PC-9 (cell line): Measurements from ENCODE around the gene SLC6A17. TPM values are rescaled to one million over a fixed set of nuclear protein-coding genes. Genes with fewer than 3 reads are reported as not detected.

Experiments
- BruUV-seq: library from RNA; stranded (reverse); fragments of 400-500 nt; replicated peaks from 2 replicates; lab custom pipeline; 2021; lab: Mats Ljungman, UMichigan
- CTCF ChIA-PET: fragments of 300-600 bp; sonication (Branson Sonifier 250); formaldehyde crosslinking; loops from one replicate; lab custom pipeline; 2022; ENCODE audit warnings: antibody characterized with exemption; lab: Charles Lee
- POLR2A ChIA-PET: fragments of 300-600 bp; sonication (Branson Sonifier 250); formaldehyde crosslinking; loops from one replicate; lab custom pipeline; 2022; ENCODE audit warnings: antibody characterized with exemption; ENCODE audit not compliant: unreplicated experiment; lab: Charles Lee
- DNase-seq, 2 experiments: peaks; one replicate each; pipeline versions ENCODE4 v3.0.0 to v3.0.0-alpha.2; 2015 to 2022; ENCODE audit warnings: mixed read lengths in 1 of 2
- H2AFZ ChIP-seq: fragments of 200-600 bp; sonication (generic); 2 replicates; pipeline ENCODE4 v1.8.1; 2017; ENCODE audit warnings: antibody characterized with exemption
- H3F3A ChIP-seq: fragments of 200-600 bp; sonication (generic); 2 replicates; pipeline ENCODE4 v1.8.1; 2017; ENCODE audit warnings: antibody characterized with exemption, mild to moderate bottlenecking, low read depth; ENCODE audit not compliant: insufficient read depth
- H3K27ac ChIP-seq: fragments of 200-600 bp; sonication (generic); 2 replicates; pipeline ENCODE4 v1.6.1; 2016; ENCODE audit warnings: mixed run types
- H3K27me3 ChIP-seq: fragments of 200-600 bp; sonication (generic); 2 replicates; pipeline ENCODE4 v1.6.1; 2016; ENCODE audit warnings: low read depth, mixed run types; ENCODE audit not compliant: insufficient read depth
- H3K36me3 ChIP-seq: fragments of 200-600 bp; sonication (generic); 2 replicates; pipeline ENCODE4 v1.6.1; 2016; ENCODE audit warnings: low read depth, mixed run types
- H3K4me1 ChIP-seq: fragments of 200-600 bp; sonication (generic); replicated peaks from 2 replicates; pipeline ENCODE4 v1.6.1; 2016; ENCODE audit warnings: mixed run types; ENCODE audit not compliant: insufficient read depth
- H3K4me2 ChIP-seq: fragments of 200-600 bp; sonication (generic); 2 replicates; pipeline ENCODE4 v1.6.1; 2017; ENCODE audit warnings: mixed run types
- H3K4me3 ChIP-seq: fragments of 200-600 bp; sonication (generic); 2 replicates; pipeline ENCODE4 v1.6.1; 2016; ENCODE audit warnings: mixed run types
- H3K79me2 ChIP-seq: fragments of 200-600 bp; sonication (generic); 2 replicates; pipeline ENCODE4 v1.6.1; 2017; ENCODE audit warnings: low read depth, mixed run types
- H3K9me2 ChIP-seq: fragments of 200-600 bp; sonication (generic); 2 replicates; pipeline ENCODE4 v1.8.1; 2017; ENCODE audit warnings: mild to moderate bottlenecking; ENCODE audit not compliant: insufficient read depth
- H3K9me3 ChIP-seq: fragments of 200-600 bp; sonication (generic); 2 replicates; pipeline ENCODE4 v1.8.1; 2016; ENCODE audit warnings: low read depth; ENCODE audit not compliant: insufficient read depth
- H4K20me1 ChIP-seq: fragments of 200-600 bp; sonication (generic); 2 replicates; pipeline ENCODE4 v1.8.1; 2017; ENCODE audit not compliant: insufficient read depth
- CTCF ChIP-seq: fragments of 200-600 bp; sonication (generic); conservative IDR thresholded peaks from 2 replicates; pipeline ENCODE4 v1.6.1; 2017; ENCODE audit warnings: mixed run types, antibody characterized with exemption, mild to moderate bottlenecking, moderate library complexity
- EZH2 ChIP-seq: fragments of 200-600 bp; sonication (generic); IDR thresholded peaks from 2 replicates; pipeline ENCODE4 v1.8.0; 2017; ENCODE audit warnings: antibody characterized with exemption, low read depth
- intact Hi-C: fragments of 100-400 bp; cut with micrococcal nuclease; formaldehyde crosslinking; loops from one replicate; pipeline ENCODE4 v1.10.0; 2022; ENCODE audit not compliant: unreplicated experiment
- total RNA-seq: library from RNA; stranded (reverse); gene quantifications from 2 replicates; pipeline ENCODE4 v1.2.3, GENCODE V29; 2021

SLC6A17 gene
- total RNA-seq, 1 experiment from 2014 or later: 4.5 TPM

DNA sequence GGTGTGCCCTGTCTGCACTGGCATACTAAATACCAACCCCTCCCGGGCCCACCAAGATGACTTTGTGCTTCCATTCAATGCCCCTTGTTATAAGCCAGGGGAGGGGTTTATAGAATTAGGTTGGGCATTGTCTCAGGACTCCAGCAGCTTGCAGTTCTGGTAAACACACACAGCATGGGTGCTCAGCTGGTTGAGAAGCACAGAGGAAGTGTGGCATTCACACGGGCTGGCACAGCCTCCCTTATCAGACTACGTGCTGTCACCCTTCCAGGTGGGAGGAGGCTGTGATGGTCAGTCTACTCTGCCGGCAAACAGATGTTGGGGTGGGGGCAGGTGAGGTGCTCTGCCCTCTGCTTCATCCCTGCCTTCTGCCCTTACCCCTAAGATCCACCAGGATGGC, 15.0 kb upstream of the SLC6A17 start:
- CTCF ChIA-PET: no interaction called here
- POLR2A ChIA-PET: interaction anchor here (0.6 kb wide), 1 partner anchor 522 kb away, joined by 7 read pairs; no protein-coding TSS in a partner anchor
- intact Hi-C loops: no loop called here

GRCh38 chr1:110135666-110136065, 14.6 kb upstream of the SLC6A17 start:
- H3K9me2 ChIP-seq: no peaks in the 10 kb centered on the region
- H3K27ac ChIP-seq: no peak overlapping the region
- intact Hi-C loops: no loop called here
- no peak for DNase-seq
- ChIA-PET POLR2A (no interaction called here), CTCF (interaction anchor here (0.6 kb wide), 1 partner anchor 273 kb away, joined by 3 read pairs; no protein-coding TSS in a partner anchor)
- no peaks in the 10 kb centered on the region; the same call in 1 of the 2 replicates for H3K27me3 ChIP-seq
- H4K20me1 ChIP-seq: no peaks in the 10 kb centered on the region
- H3K4me2 ChIP-seq: no peak overlapping the region
- H3K79me2 ChIP-seq: no peaks in the 10 kb centered on the region
- no peak overlapping the region for H2AFZ ChIP-seq
- no TSS peak for BruUV-seq
- H3K4me1 ChIP-seq: peaks cover 42% of the 10 kb centered on the region
- no peaks in the 10 kb centered on the region for H3K36me3 ChIP-seq
- no peaks in the 10 kb centered on the region for H3K9me3 ChIP-seq
- H3K4me3 ChIP-seq: no peak overlapping the region
- H3F3A ChIP-seq: 0 out of 2 replicates have a peak, but pooled peaks cover 4% of the 10 kb centered on the region
- TF ChIP-seq CTCF (no peak), EZH2 (no peak)

More for the DNA sequence above, 15.0 kb upstream of the SLC6A17 start:
- Histone ChIP-seq H3K4me1 (peaks cover 42% of the 10 kb centered on the region), H3K4me3 (no peak overlapping the region), H2AFZ (no peak overlapping the region), H3K4me2 (no peak overlapping the region), H4K20me1 (no peaks in the 10 kb centered on the region), H3K9me2 (no peaks in the 10 kb centered on the region), H3K27me3 (no peaks in the 10 kb centered on the region; the same call in 1 of the 2 replicates), H3K79me2 (no peaks in the 10 kb centered on the region), H3K27ac (no peak overlapping the region), H3K36me3 (no peaks in the 10 kb centered on the region), H3F3A (0 out of 2 replicates have a peak, but pooled peaks cover 4% of the 10 kb centered on the region), H3K9me3 (no peaks in the 10 kb centered on the region)
- no peak for DNase-seq
- no peak for TF ChIP-seq EZH2
- TF ChIP-seq CTCF: no peak
- no TSS peak for BruUV-seq

- Histone ChIP-seq H3K4me3 (no peak overlapping the region), H3K4me1 (peaks cover 29% of the 10 kb centered on the region), H3K4me2 (peak overlapping the region; percentile 12; the same call in 1 of the 2 replicates), H3K79me2 (no peaks in the 10 kb centered on the region), H3K27ac (no peak overlapping the region), H3K36me3 (no peaks in the 10 kb centered on the region), H3K9me2 (no peaks in the 10 kb centered on the region), H3F3A (0 out of 2 replicates have a peak, but pooled peaks cover 2% of the 10 kb centered on the region), H2AFZ (no peak overlapping the region), H3K9me3 (no peaks in the 10 kb centered on the region), H4K20me1 (no peaks in the 10 kb centered on the region), H3K27me3 (no peaks in the 10 kb centered on the region; the same call in 1 of the 2 replicates)
- ChIA-PET CTCF (no interaction called here), POLR2A (no interaction called here)
- DNase-seq: no peak
- TF ChIP-seq EZH2 (no peak), CTCF (no peak)
- intact Hi-C loops: no loop called here
- BruUV-seq: no TSS peak
Measured at GRCh38 chr1:110136911-110137310, 13.4 kb upstream of the SLC6A17 start.
